Measurements from ENCODE around the gene FGFBP3.
"Not testable (repeated sequence)": the region's sequence is repeated elsewhere in the genome, so short reads cannot be mapped to it uniquely, and the experiment has no call there.

Gene FGFBP3

GRCh38 chr10:91897421-91897820, 11.9 kb downstream of the FGFBP3 start:
- no peak for DNase-seq

- DNase-seq = no peak
These were observed 13.0 kb downstream of the FGFBP3 start for GRCh38 chr10:91896212-91896756.

GRCh38 chr10:91894261-91894685, 15.0 kb downstream of the FGFBP3 start:
- not testable (repeated sequence) for DNase-seq

DNA sequence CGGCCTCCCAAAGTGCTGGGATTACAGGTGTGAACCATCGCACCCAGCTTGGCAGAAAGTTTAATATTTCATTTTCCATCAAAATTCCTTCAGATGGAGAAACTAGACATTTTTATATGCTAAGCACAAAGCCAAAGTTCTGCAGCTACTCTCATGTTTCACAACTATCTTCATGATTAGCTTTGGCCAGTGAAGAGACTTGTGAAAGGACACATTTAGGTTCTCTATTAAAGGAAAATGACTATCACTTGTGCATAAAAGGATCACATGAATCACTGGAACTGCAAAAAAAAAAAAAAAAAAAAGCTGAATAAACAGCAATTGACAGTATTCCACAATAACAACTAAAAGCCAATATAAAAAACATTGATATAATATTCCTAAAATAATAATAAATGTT, 16.2 kb downstream of the FGFBP3 start:
- no peak for DNase-seq

DNA sequence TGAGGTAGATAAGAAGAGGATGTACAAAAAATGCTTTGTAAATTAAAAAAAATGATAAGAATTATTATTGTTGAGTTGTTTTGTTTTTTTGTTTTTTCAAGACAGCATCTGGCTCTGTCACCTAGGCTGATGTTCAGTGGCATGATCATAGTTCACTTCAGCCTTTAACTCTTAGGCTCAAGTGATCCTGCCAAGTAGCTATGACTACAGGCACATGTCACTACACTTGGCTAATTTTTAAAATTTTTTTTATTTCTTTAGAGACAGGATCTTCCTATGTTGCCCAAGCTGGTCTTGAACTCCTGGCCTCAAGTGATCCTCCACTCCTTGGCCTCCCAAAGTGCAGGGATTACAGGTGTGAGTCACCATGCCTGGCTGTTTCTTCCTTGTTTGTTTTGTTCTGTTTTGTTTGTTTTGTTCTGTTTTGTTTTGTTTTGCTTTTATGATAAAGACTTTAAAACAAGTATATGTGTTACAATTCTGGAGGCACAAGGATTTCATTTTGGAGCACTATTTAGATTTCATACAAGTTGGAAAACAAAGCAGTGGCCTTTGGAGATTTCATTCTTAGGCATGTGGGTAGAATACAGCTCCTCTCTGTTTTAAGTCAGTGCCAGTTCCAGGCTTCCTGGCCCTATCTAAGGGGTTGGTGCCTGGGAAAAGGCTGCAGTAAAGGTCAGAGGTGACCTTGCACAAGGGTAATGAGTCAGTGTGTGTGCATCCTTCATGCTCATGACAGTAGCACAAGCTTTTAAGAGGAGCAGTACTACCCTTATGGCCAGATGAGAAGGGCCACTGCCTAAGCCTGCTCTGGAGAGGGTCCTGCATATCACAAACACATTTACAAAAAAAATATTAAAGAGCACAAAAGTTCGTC, 17.9 kb downstream of the FGFBP3 start:
- no peak for DNase-seq

GRCh38 chr10:91887272-91888076, 21.8 kb downstream of the FGFBP3 start:
- DNase-seq = peak; percentile 42

DNA sequence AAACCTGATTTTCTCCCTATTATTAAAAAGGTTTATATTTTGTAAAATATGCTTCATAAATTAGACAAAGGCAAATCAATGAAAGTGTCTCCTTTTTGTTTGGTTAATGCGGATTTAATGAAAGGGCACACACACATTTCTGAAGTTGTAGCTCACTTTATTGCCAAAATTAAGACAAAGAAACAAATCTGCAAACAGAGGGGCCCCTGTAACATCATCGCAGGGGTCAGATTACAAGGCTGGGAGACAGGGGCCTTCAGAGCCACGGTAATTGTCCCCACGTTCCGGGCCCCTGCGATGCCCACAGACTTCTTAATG, 22.4 kb downstream of the FGFBP3 start:
- DNase-seq = no peak

- no peak for DNase-seq
These were observed 23.8 kb downstream of the FGFBP3 start for GRCh38 chr10:91885362-91886079.

DNA sequence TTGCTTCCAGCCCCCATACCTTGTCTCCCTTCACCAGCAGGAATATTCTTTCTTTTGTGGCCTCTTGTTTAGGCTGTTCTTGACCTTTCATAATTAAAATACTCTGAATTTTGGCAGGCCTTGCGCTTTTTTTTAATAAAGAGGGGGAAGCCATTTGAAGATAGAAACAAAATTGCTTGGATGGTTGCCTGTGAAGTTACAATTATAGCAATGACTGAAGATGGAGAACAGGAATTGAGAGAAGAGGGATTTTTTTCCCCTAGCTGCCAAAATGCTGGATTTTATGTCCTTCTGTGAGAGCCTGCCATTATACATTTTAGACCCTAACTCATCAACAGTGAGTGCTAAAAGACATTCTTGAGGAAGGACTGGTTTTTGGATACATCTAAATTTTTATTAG, 24.8 kb downstream of the FGFBP3 start:
- no peak for DNase-seq

GRCh38 chr10:91883549-91884444, 25.5 kb downstream of the FGFBP3 start:
- no peak for DNase-seq

- DNase-seq = no peak
These were observed 29.0 kb downstream of the FGFBP3 start for GRCh38 chr10:91880310-91880709.

- no peak for DNase-seq
These were observed 29.6 kb downstream of the FGFBP3 start for GRCh38 chr10:91879515-91880170.

GRCh38 chr10:91875779-91876178, 33.5 kb downstream of the FGFBP3 start:
- no peak for DNase-seq

DNA sequence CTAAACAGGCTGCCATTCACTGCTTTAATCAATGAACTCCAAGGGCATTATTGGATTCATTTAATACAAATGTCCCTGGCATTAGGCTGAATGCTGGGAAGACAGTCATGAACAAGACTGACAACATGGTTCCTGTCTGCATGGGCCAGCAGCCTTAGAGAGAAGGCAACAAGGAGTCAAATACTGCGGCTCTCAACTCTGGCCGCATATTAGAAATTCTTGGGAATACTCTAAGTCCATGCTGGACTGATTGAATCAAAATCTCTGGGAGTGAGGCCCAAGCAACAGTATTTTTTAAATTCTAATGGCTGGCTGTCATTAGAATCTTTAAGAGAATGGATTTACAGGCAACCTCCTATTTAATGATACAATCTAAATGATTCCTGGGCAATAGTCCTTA, 34.1 kb downstream of the FGFBP3 start:
- DNase-seq = no peak

- DNase-seq = no peak
These were observed 43.7 kb downstream of the FGFBP3 start for GRCh38 chr10:91865562-91866081.

GRCh38 chr10:91864744-91865143, 44.5 kb downstream of the FGFBP3 start:
- no peak for DNase-seq

DNA sequence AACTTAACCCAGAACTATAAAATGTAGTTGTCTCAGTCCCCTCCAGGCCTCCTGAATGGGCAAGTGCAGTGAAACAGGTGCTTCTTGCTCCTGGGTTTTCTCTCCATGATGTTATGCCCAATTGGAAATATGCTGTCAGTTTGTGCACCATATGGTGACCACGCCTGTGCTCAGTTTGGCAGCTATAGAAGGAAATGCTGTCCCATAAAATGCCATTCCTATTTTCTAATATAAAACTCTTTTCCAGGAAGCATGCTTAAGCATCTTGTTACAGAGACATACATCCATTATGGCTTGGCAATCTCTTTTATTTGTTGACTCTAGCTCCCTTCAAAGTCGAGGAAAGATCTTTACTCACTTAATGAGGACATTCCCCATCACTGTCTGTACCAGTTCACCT, 45.2 kb downstream of the FGFBP3 start:
- no peak for DNase-seq

DNA sequence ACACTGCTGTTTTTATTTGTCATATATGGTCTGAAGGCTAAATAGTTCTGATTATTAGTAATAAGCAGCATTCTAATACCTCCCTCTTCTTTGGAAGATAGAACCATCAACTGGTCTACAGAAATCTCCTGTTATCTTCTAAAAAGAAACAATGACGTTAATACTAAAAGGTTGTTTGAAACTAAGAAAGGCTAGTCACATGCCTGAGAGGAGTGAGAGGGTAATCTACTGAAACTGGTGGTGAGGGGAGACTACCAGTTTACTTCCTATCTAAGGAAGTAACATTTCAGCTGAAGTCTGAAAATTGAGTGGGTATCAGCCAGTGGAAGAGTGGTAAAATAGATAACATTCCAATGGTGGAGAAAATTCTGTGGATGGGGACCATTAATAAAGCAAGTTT, 48.4 kb downstream of the FGFBP3 start:
- no peak for DNase-seq

DNA sequence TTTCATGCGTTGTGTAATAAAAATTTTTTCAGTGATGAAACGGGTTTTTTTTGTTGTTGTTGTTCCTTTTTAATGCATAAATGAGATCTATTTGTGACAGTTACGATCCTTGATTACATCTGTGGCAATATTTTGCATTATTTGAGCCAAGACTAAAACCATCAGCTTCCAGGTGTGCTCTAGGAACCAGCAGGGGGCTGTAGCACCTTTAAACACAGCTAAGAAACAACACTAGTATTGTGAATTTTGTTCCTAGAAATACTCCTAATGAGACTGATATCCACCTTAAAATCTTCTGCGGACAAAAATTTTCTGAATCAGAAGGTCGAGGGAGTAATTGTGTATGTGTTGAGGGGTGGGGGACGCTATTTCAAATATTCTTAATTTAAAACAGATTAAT, 52.6 kb downstream of the FGFBP3 start:
- DNase-seq = no peak

Data from stimulated activated CD8-positive, alpha-beta memory T cell treated with anti-CD3 and anti-CD28 coated beads, Interleukin-4, amount 100 ng/mL, for 48 hours (primary cell).